Stimulated activated CD4-positive, alpha-beta T cell treated with anti-CD3 and anti-CD28 coated beads, Interleukin-12 subunit alpha, Interleukin-12 subunit beta, amount 100 ng/mL, for 4 hours (primary cell): ENCODE measurements around the gene PITRM1.
A peak's percentile ranks its signal among the peaks of the same experiment; 100 is the strongest.
"Not testable (repeated sequence)": the region's sequence is repeated elsewhere in the genome, so short reads cannot be mapped to it uniquely, and the experiment has no call there.

ENCODE experiments used
- DNase-seq: peaks from one replicate; pipeline ENCODE4 v3.0.0-alpha.2; 2020

Gene PITRM1

GRCh38 chr10:3172446-3173170 lies at the start of gene PITRM1:
Gene PITRM1 (minus strand): TSS chr10:3172782. CDS start chr10:3172772, 10 bp downstream.
- peak; percentile 98 for DNase-seq

GRCh38 chr10:3222068-3222467 lies 49.5 kb upstream of the PITRM1 start:
- DNase-seq: no peak

- not testable (repeated sequence) for DNase-seq
These were observed 49.0 kb upstream of the PITRM1 start for GRCh38 chr10:3221601-3222000.

- DNase-seq: no peak
These were observed 48.3 kb upstream of the PITRM1 start for GRCh38 chr10:3220853-3221252.

- DNase-seq: not testable (repeated sequence)
These were observed 46.5 kb upstream of the PITRM1 start for GRCh38 chr10:3219021-3219628.

- DNase-seq: no peak
These were observed 45.3 kb upstream of the PITRM1 start for GRCh38 chr10:3217853-3218252.

GRCh38 chr10:3217301-3217700 lies 44.7 kb upstream of the PITRM1 start:
- no peak for DNase-seq

- no peak for DNase-seq
These were observed 42.7 kb upstream of the PITRM1 start for GRCh38 chr10:3215153-3215775.

- no peak for DNase-seq
These were observed 41.4 kb upstream of the PITRM1 start for GRCh38 chr10:3213758-3214515.

- DNase-seq: no peak
These were observed 40.6 kb upstream of the PITRM1 start for GRCh38 chr10:3213208-3213607.

GRCh38 chr10:3210251-3210877 lies 37.8 kb upstream of the PITRM1 start:
- DNase-seq: no peak

- DNase-seq: no peak
These were observed 36.2 kb upstream of the PITRM1 start for GRCh38 chr10:3208481-3209406.

GRCh38 chr10:3207351-3207750 lies 34.8 kb upstream of the PITRM1 start:
- DNase-seq: no peak

GRCh38 chr10:3206511-3207157 lies 34.1 kb upstream of the PITRM1 start:
- DNase-seq: no peak

- no peak for DNase-seq
These were observed 31.4 kb upstream of the PITRM1 start for GRCh38 chr10:3203972-3204371.

- DNase-seq: no peak
These were observed 30.6 kb upstream of the PITRM1 start for GRCh38 chr10:3203016-3203811.

- DNase-seq: no peak
These were observed 29.2 kb upstream of the PITRM1 start for GRCh38 chr10:3201796-3202195.

GRCh38 chr10:3199488-3199887 lies 26.9 kb upstream of the PITRM1 start:
- no peak for DNase-seq

- no peak for DNase-seq
These were observed 26.3 kb upstream of the PITRM1 start for GRCh38 chr10:3198900-3199299.

- peak; percentile 63 for DNase-seq
These were observed 24.9 kb upstream of the PITRM1 start for GRCh38 chr10:3197348-3198003.
